ENCODE data around the gene ZNF256. TPM values are rescaled to one million over a fixed set of nuclear protein-coding genes. Genes with fewer than 3 reads are reported as not detected.
A peak's percentile ranks its signal among the peaks of the same experiment; 100 is the strongest.

ZNF256 gene
- 10 to 100 TPM in 1 of 4 donors, 1 to 10 TPM in 3; 5.7 to 11.1 (median 6.3) TPM for total RNA-seq

GRCh38 chr19:57947419-57948134, at the start of gene ZNF256:
Gene ZNF256 (minus strand): TSS chr19:57947706. CDS start chr19:57947474, 232 bp downstream.
- no peaks in the 10 kb centered on the region for H3K27me3 ChIP-seq
- no peaks in the 10 kb centered on the region for H3K9me3 ChIP-seq
- H3K4me1 ChIP-seq = peaks cover 11% of the 10 kb centered on the region in 2 donors
- peak within 1 kb of the TSS; percentile 20 to 55 (median 36) for H3K27ac ChIP-seq
- peak within 1 kb of the TSS; percentile 77 to 92 (median 91) for H3K4me3 ChIP-seq (replicated peaks in 1 of 3)
- peak; percentile 98 to 99 for DNase-seq
- WGBS, 2 donors = 9 to 17% methylated on average over 21 to 29 of the region's 54 CpGs
- TF ChIP-seq CTCF (IDR thresholded peaks at IDR 0.05) (peak in 5 of 6 experiments; percentile 23 to 78 (median 66)), POLR2A (IDR thresholded peaks at IDR 0.05) (no peak)
- intact Hi-C loops (cut with DNase I) = no loop called here
- H3K36me3 ChIP-seq = peaks cover 4 to 9% of the 10 kb centered on the region in 2 donors

GRCh38 chr19:57992841-57993240, 45.3 kb upstream of the ZNF256 start:
- Histone ChIP-seq H3K4me3 (replicated peaks in 1 of 3) (no peak overlapping the region), H3K9me3 (no peaks in the 10 kb centered on the region), H3K36me3 (peaks cover 23 to 27% of the 10 kb centered on the region in 2 donors), H3K27ac (no peak overlapping the region), H3K27me3 (no peaks in the 10 kb centered on the region), H3K4me1 (no peaks in the 10 kb centered on the region)
- TF ChIP-seq CTCF (IDR thresholded peaks at IDR 0.05) (no peak), POLR2A (IDR thresholded peaks at IDR 0.05) (no peak)
- WGBS, 2 donors = 0 to 100% methylated on average over 1 of the region's 1 CpG
- DNase-seq = no peak
- intact Hi-C loops (cut with DNase I) = no loop called here

- Histone ChIP-seq H3K4me3 (replicated peaks in 1 of 3) (no peak overlapping the region), H3K9me3 (peaks cover 26% of the 10 kb centered on the region), H3K27ac (no peak overlapping the region), H3K27me3 (no peaks in the 10 kb centered on the region), H3K36me3 (peaks cover 56 to 61% of the 10 kb centered on the region in 2 donors), H3K4me1 (no peaks in the 10 kb centered on the region)
- intact Hi-C loops (cut with DNase I) = loop anchor here (10.0 kb wide), 1 partner anchor 504 kb away; the partner anchor contains the start of gene ZNF772
- TF ChIP-seq CTCF (IDR thresholded peaks at IDR 0.05) (no peak), POLR2A (IDR thresholded peaks at IDR 0.05) (no peak)
- WGBS, 2 donors = 97 to 98% methylated on average over 3 of the region's 3 CpGs
- DNase-seq = no peak
These were observed 31.2 kb upstream of the ZNF256 start for GRCh38 chr19:57978586-57979289.

- peaks cover 17% of the 10 kb centered on the region for H3K9me3 ChIP-seq
- intact Hi-C loops (cut with DNase I) = loop anchor here (10.0 kb wide), 1 partner anchor 500 kb away; the partner anchor contains the start of gene ZNF772
- H3K4me1 ChIP-seq = no peaks in the 10 kb centered on the region
- no peak for DNase-seq
- WGBS, 2 donors = 86 to 88% methylated on average over 4 of the region's 4 CpGs
- H3K27ac ChIP-seq = no peak within 1 kb of the TSS
- no peak within 1 kb of the TSS for H3K4me3 ChIP-seq (replicated peaks in 1 of 3)
- H3K36me3 ChIP-seq = peaks cover 13 to 18% of the 10 kb centered on the region in 2 donors
- no peaks in the 10 kb centered on the region for H3K27me3 ChIP-seq
- TF ChIP-seq POLR2A (IDR thresholded peaks at IDR 0.05) (no peak), CTCF (IDR thresholded peaks at IDR 0.05) (no peak)
These were observed 26.9 kb upstream of the ZNF256 start, which contains the start of gene C19orf18 for GRCh38 chr19:57974434-57974833. Gene C19orf18 (minus strand): TSS chr19:57974534. CDS start chr19:57974432, 102 bp downstream.

Data from thyroid gland (tissue), 4 donors.